GM12878 (cell line): ENCODE data around the gene PRDM4. TPM values are rescaled to one million over a fixed set of nuclear protein-coding genes. Genes with fewer than 3 reads are reported as not detected.

Experiments used
- HCFC1 ChIP-seq: fragments of 150-350 bp; IDR thresholded peaks from 2 replicates; pipeline ENCODE4 v1.6.1; 2014; ENCODE audit warnings: low read length
- NFYB ChIP-seq: IDR thresholded peaks from 2 replicates; pipeline ENCODE4 v1.6.1; 2011; ENCODE audit warnings: low read depth, mild to moderate bottlenecking, low read length, improper control_type of control experiment, moderate library complexity; ENCODE audit not compliant: insufficient read depth
- ZZZ3 ChIP-seq: IDR thresholded peaks from 2 replicates; pipeline ENCODE4 v1.6.1; 2011; ENCODE audit warnings: low read depth; ENCODE audit not compliant: control insufficient read depth, insufficient read length
- polyA plus RNA-seq, 11 experiments: library from polyadenylated mRNA; depleted of rRNA in 4 of 11; unstranded in 6 of 11; stranded (reverse) in 5 of 11; fragments of >200 nt; fragmentation: Nextera tagmentation in 4 of 11; fragmentation: Illumina TruSeq in 1 of 11; extraction: Ambion mirVana in 4 of 11; extraction: Trizol in 1 of 11; gene quantifications; 1 replicate in 1 of 11; 2 replicates in 10 of 11; pipeline versions ENCODE4 v1.2.1 to v1.2.3, GENCODE V29; 2011 to 2016; ENCODE audit warnings: inconsistent platforms in 2 of 11, missing spikeins in 2 of 11, low read depth in 1 of 11
- total RNA-seq, 4 experiments: library from RNA; depleted of rRNA in 3 of 4; stranded (reverse); fragments of >200 nt in 3 of 4; fragmentation: Illumina TruSeq in 1 of 4; extraction: Trizol in 1 of 4; gene quantifications; 2 replicates each; pipeline versions ENCODE4 v1.2.1 to v1.2.3, GENCODE V29; 2013 to 2021
- TF ChIP-seq, protein P1 (sequence below): IDR thresholded peaks from 2 replicates; pipeline ENCODE4 v1.6.1; 2011; ENCODE audit warnings: mild to moderate bottlenecking, low read depth, low read length, moderate library complexity; ENCODE audit not compliant: insufficient replicate concordance
- TF ChIP-seq, protein P2 (sequence below): IDR thresholded peaks from 2 replicates; pipeline ENCODE4 v1.6.1; 2012; ENCODE audit warnings: low read length, inconsistent platforms
- TF ChIP-seq, protein P3 (sequence below): IDR thresholded peaks from 2 replicates; pipeline ENCODE4 v1.6.1; 2012; ENCODE audit warnings: low read depth, low read length, improper control_type of control experiment
- TF ChIP-seq, protein P4 (sequence below): fragments of 450-650 bp; IDR thresholded peaks from 2 replicates; pipeline ENCODE4 v1.6.1; 2016; ENCODE audit warnings: mild to moderate bottlenecking

PRDM4 gene
- total and polyA plus RNA-seq, 10 of the 15 experiments (the other 5 are each of a cell fraction or from before 2014, with no cell fraction given) = 5.1 to 22.2 (median 15.0) TPM

DNA sequence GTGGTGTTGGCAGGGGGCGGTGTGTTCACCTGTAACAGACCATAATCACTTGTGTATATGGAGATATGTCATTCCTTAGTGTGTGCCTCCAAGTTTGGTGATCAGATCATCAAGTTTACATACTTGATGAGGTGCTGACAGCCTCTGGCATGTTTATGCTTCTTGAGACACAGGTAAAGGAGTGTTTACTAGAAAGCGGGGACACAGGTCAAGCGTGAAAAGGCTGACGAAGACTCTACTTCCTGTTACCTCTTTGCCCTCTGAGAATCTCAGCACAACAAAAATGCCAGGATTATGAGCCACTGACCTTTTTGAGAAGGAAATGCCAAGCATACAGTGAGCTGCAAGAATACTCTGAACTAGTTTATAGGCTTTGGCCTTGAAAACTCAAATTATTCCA is 29.6 kb downstream of the PRDM4 start (continued):
- TF ChIP-seq, protein P1, sequence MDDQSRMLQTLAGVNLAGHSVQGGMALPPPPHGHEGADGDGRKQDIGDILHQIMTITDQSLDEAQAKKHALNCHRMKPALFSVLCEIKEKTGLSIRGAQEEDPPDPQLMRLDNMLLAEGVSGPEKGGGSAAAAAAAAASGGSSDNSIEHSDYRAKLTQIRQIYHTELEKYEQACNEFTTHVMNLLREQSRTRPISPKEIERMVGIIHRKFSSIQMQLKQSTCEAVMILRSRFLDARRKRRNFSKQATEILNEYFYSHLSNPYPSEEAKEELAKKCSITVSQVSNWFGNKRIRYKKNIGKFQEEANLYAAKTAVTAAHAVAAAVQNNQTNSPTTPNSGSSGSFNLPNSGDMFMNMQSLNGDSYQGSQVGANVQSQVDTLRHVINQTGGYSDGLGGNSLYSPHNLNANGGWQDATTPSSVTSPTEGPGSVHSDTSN = no peak
- TF ChIP-seq, protein P2, sequence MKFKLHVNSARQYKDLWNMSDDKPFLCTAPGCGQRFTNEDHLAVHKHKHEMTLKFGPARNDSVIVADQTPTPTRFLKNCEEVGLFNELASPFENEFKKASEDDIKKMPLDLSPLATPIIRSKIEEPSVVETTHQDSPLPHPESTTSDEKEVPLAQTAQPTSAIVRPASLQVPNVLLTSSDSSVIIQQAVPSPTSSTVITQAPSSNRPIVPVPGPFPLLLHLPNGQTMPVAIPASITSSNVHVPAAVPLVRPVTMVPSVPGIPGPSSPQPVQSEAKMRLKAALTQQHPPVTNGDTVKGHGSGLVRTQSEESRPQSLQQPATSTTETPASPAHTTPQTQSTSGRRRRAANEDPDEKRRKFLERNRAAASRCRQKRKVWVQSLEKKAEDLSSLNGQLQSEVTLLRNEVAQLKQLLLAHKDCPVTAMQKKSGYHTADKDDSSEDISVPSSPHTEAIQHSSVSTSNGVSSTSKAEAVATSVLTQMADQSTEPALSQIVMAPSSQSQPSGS = no peak
- TF ChIP-seq ZZZ3 (no peak), HCFC1 (no peak), NFYB (no peak)
- TF ChIP-seq, protein P3, sequence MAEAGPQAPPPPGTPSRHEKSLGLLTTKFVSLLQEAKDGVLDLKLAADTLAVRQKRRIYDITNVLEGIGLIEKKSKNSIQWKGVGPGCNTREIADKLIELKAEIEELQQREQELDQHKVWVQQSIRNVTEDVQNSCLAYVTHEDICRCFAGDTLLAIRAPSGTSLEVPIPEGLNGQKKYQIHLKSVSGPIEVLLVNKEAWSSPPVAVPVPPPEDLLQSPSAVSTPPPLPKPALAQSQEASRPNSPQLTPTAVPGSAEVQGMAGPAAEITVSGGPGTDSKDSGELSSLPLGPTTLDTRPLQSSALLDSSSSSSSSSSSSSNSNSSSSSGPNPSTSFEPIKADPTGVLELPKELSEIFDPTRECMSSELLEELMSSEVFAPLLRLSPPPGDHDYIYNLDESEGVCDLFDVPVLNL = no peak
- TF ChIP-seq, protein P4, sequence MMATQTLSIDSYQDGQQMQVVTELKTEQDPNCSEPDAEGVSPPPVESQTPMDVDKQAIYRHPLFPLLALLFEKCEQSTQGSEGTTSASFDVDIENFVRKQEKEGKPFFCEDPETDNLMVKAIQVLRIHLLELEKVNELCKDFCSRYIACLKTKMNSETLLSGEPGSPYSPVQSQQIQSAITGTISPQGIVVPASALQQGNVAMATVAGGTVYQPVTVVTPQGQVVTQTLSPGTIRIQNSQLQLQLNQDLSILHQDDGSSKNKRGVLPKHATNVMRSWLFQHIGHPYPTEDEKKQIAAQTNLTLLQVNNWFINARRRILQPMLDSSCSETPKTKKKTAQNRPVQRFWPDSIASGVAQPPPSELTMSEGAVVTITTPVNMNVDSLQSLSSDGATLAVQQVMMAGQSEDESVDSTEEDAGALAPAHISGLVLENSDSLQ = no peak; the same call in 1 of the 2 replicates
